CD4-positive, CD25-positive, alpha-beta regulatory T cell (primary cell): ENCODE data around the gene TRIL. TPM values are rescaled to one million over a fixed set of nuclear protein-coding genes. Genes with fewer than 3 reads are reported as not detected.

ENCODE experiments used
- ATAC-seq, 2 donors: fragments of 150-1000 bp; cut with Tn5 transposase; one replicate each; pipeline ENCODE4 v1.10.0; 2021; ENCODE audit warnings: low read depth in 2 of 2, moderate number of reproducible peaks in 2 of 2, moderate library complexity in 1 of 2
- DNase-seq, 3 donors: peaks; one replicate each; pipeline versions ENCODE4 v3.0.0 to v3.0.0-alpha.2; 2012 to 2022; ENCODE audit warnings: mixed read lengths in 1 of 3
- H3K27ac ChIP-seq: one replicate; pipeline ENCODE4 v1.7.0; 2013; ENCODE audit warnings: mild to moderate bottlenecking, low read length; ENCODE audit not compliant: insufficient read depth, poor library complexity, severe bottlenecking
- H3K27me3 ChIP-seq: one replicate; pipeline ENCODE4 v1.7.0; 2013; ENCODE audit warnings: low read length; ENCODE audit not compliant: control insufficient read depth, insufficient read depth
- H3K36me3 ChIP-seq: one replicate; pipeline ENCODE4 v1.7.0; 2013; ENCODE audit warnings: mild to moderate bottlenecking, low read length, moderate library complexity; ENCODE audit not compliant: control insufficient read depth, insufficient read depth
- H3K4me1 ChIP-seq: 2 replicates; pipeline ENCODE4 v1.7.0; 2013; ENCODE audit warnings: mild to moderate bottlenecking, low read length; ENCODE audit not compliant: insufficient read depth, control insufficient read depth, poor library complexity, severe bottlenecking
- H3K4me3 ChIP-seq: one replicate; pipeline ENCODE4 v1.7.0; 2013; ENCODE audit warnings: low read depth, mild to moderate bottlenecking, low read length, moderate library complexity
- H3K9me3 ChIP-seq, 2 experiments: 1 replicate in 1 of 2; 2 replicates in 1 of 2; pipeline ENCODE4 v1.7.0; 2013; ENCODE audit warnings: low read length in 2 of 2, mild to moderate bottlenecking in 1 of 2, moderate library complexity in 1 of 2; ENCODE audit not compliant: control insufficient read depth in 2 of 2
- H3K27ac Mint-ChIP-seq, 3 donors: one replicate each; pipeline ENCODE4 v1.8.0; 2020 to 2022; ENCODE audit warnings: mild to moderate bottlenecking in 3 of 3, mixed read lengths in 3 of 3, moderate library complexity in 2 of 3
- H3K27me3 Mint-ChIP-seq: one replicate; pipeline ENCODE4 v1.8.0; 2022; ENCODE audit warnings: mild to moderate bottlenecking, mixed read lengths
- H3K36me3 Mint-ChIP-seq: one replicate; pipeline ENCODE4 v1.8.0; 2020; ENCODE audit warnings: mixed read lengths
- H3K4me1 Mint-ChIP-seq, 4 donors: one replicate each; pipeline ENCODE4 v1.8.0; 2020 to 2022; ENCODE audit warnings: mixed read lengths in 4 of 4, mild to moderate bottlenecking in 1 of 4
- H3K4me3 Mint-ChIP-seq, 4 donors: one replicate each; pipeline ENCODE4 v1.8.0; 2020 to 2022; ENCODE audit warnings: mild to moderate bottlenecking in 4 of 4, mixed read lengths in 4 of 4, moderate library complexity in 3 of 4
- H3K9me3 Mint-ChIP-seq, 7 donors: one replicate each; pipeline ENCODE4 v1.8.0; 2020 to 2022; ENCODE audit warnings: mixed read lengths in 7 of 7, mild to moderate bottlenecking in 3 of 7, moderate library complexity in 2 of 7
- polyA plus RNA-seq, 4 donors: library from polyadenylated mRNA; unstranded; fragments of 300-500 nt; fragmentation: Illumina TruSeq; gene quantifications; one replicate each; pipeline ENCODE4 v1.2.3, GENCODE V29; 2021
- total RNA-seq: library from RNA; stranded (reverse); gene quantifications from one replicate; pipeline ENCODE4 v1.2.3, GENCODE V29; 2022

The TRIL gene
- not detected for total RNA-seq
- not detected for polyA plus RNA-seq

GRCh38 chr7:28958235-28958979 lies at the start of gene TRIL:
Gene TRIL, minus strand, starts transcription at chr7:28958330. Its CDS starts 284 bp downstream, at chr7:28958046.
- Mint-ChIP-seq H3K27me3 (peaks cover 59% of the 10 kb centered on the region), H3K27ac (no peak within 1 kb of the TSS), H3K36me3 (no peaks in the 10 kb centered on the region), H3K9me3 (no peaks in the 10 kb centered on the region), H3K4me1 (peaks cover 0 to 11% (median 0%) of the 10 kb centered on the region in 4 donors), H3K4me3 (peak within 1 kb of the TSS in 3 of 4 donors; percentile 19 to 47 (median 38))
- no peaks in the 10 kb centered on the region for H3K36me3 ChIP-seq
- peaks cover 9% of the 10 kb centered on the region for H3K27me3 ChIP-seq
- no peak for ATAC-seq
- H3K9me3 ChIP-seq: no peaks in the 10 kb centered on the region
- peaks cover 9% of the 10 kb centered on the region for H3K4me1 ChIP-seq
- no peak within 1 kb of the TSS for H3K4me3 ChIP-seq
- H3K27ac ChIP-seq: no peak within 1 kb of the TSS
- peak in 1 of 3 donors; percentile 6 for DNase-seq

- H3K4me3 ChIP-seq: no peak overlapping the region
- no peaks in the 10 kb centered on the region for H3K9me3 ChIP-seq
- no peak overlapping the region for H3K4me3 Mint-ChIP-seq
- no peaks in the 10 kb centered on the region for H3K4me1 ChIP-seq
- ATAC-seq (no peak), DNase-seq (no peak)
- no peaks in the 10 kb centered on the region for H3K4me1 Mint-ChIP-seq
- H3K27me3 Mint-ChIP-seq: peaks cover 4% of the 10 kb centered on the region
- H3K9me3 Mint-ChIP-seq: peaks cover 0 to 2% (median 0%) of the 10 kb centered on the region in 7 donors
- H3K27ac ChIP-seq: no peak overlapping the region
- H3K36me3 ChIP-seq: no peaks in the 10 kb centered on the region
- H3K27me3 ChIP-seq: no peaks in the 10 kb centered on the region
- H3K27ac Mint-ChIP-seq: no peak overlapping the region
- H3K36me3 Mint-ChIP-seq: no peaks in the 10 kb centered on the region
Measured at GRCh38 chr7:29007127-29007526, 49.0 kb upstream of the TRIL start.

- no peak for DNase-seq
- Mint-ChIP-seq H3K4me3 (no peak overlapping the region), H3K27me3 (peaks cover 4% of the 10 kb centered on the region), H3K4me1 (no peaks in the 10 kb centered on the region), H3K27ac (no peak overlapping the region), H3K9me3 (peaks cover 0 to 2% (median 0%) of the 10 kb centered on the region in 7 donors), H3K36me3 (no peaks in the 10 kb centered on the region)
- H3K4me3 ChIP-seq: no peak overlapping the region
- H3K27ac ChIP-seq: no peak overlapping the region
- no peaks in the 10 kb centered on the region for H3K27me3 ChIP-seq
- H3K36me3 ChIP-seq: no peaks in the 10 kb centered on the region
- no peaks in the 10 kb centered on the region for H3K9me3 ChIP-seq
- ATAC-seq: no peak
- no peaks in the 10 kb centered on the region for H3K4me1 ChIP-seq
Measured at GRCh38 chr7:29005829-29006228, 47.7 kb upstream of the TRIL start.

GRCh38 chr7:29005406-29005805 lies 47.3 kb upstream of the TRIL start:
- Histone ChIP-seq H3K9me3 (no peaks in the 10 kb centered on the region), H3K4me3 (no peak overlapping the region), H3K36me3 (no peaks in the 10 kb centered on the region), H3K27ac (no peak overlapping the region), H3K4me1 (no peaks in the 10 kb centered on the region), H3K27me3 (no peaks in the 10 kb centered on the region)
- Mint-ChIP-seq H3K36me3 (no peaks in the 10 kb centered on the region), H3K4me3 (no peak overlapping the region), H3K27me3 (peaks cover 4% of the 10 kb centered on the region), H3K9me3 (peaks cover 0 to 2% (median 0%) of the 10 kb centered on the region in 7 donors), H3K27ac (no peak overlapping the region), H3K4me1 (no peaks in the 10 kb centered on the region)
- DNase-seq: no peak
- no peak for ATAC-seq

GRCh38 chr7:29003703-29004102 lies 45.6 kb upstream of the TRIL start:
- Mint-ChIP-seq H3K4me1 (no peaks in the 10 kb centered on the region), H3K27ac (no peak overlapping the region), H3K4me3 (no peak overlapping the region), H3K9me3 (peaks cover 0 to 3% (median 1%) of the 10 kb centered on the region in 7 donors), H3K36me3 (no peaks in the 10 kb centered on the region), H3K27me3 (peaks cover 4% of the 10 kb centered on the region)
- no peaks in the 10 kb centered on the region for H3K9me3 ChIP-seq
- H3K27ac ChIP-seq: no peak overlapping the region
- no peak overlapping the region for H3K4me3 ChIP-seq
- no peak for ATAC-seq
- DNase-seq: no peak
- no peaks in the 10 kb centered on the region for H3K36me3 ChIP-seq
- no peaks in the 10 kb centered on the region for H3K27me3 ChIP-seq
- H3K4me1 ChIP-seq: no peaks in the 10 kb centered on the region

GRCh38 chr7:29000717-29001076 lies 42.6 kb upstream of the TRIL start:
- Mint-ChIP-seq H3K27ac (no peak overlapping the region), H3K36me3 (no peaks in the 10 kb centered on the region), H3K27me3 (peaks cover 4% of the 10 kb centered on the region), H3K4me3 (no peak overlapping the region), H3K4me1 (no peaks in the 10 kb centered on the region), H3K9me3 (peaks cover 0 to 3% (median 0%) of the 10 kb centered on the region in 7 donors)
- no peaks in the 10 kb centered on the region for H3K9me3 ChIP-seq
- H3K4me3 ChIP-seq: no peak overlapping the region
- no peak for ATAC-seq
- H3K27ac ChIP-seq: no peak overlapping the region
- H3K4me1 ChIP-seq: no peaks in the 10 kb centered on the region
- no peaks in the 10 kb centered on the region for H3K36me3 ChIP-seq
- no peaks in the 10 kb centered on the region for H3K27me3 ChIP-seq
- no peak for DNase-seq

- no peaks in the 10 kb centered on the region for H3K36me3 ChIP-seq
- H3K4me3 Mint-ChIP-seq: no peak overlapping the region
Measured at GRCh38 chr7:28999895-29000716, 42.0 kb upstream of the TRIL start.

More at GRCh38 chr7:28999895-29000716, 42.0 kb upstream of the TRIL start:
- H3K27ac ChIP-seq: no peak overlapping the region
- no peaks in the 10 kb centered on the region for H3K4me1 ChIP-seq
- H3K36me3 Mint-ChIP-seq: no peaks in the 10 kb centered on the region
- H3K4me3 ChIP-seq: no peak overlapping the region
- no peaks in the 10 kb centered on the region for H3K4me1 Mint-ChIP-seq
- no peaks in the 10 kb centered on the region for H3K9me3 ChIP-seq
- no peak for ATAC-seq
- peaks cover 0 to 3% (median 0%) of the 10 kb centered on the region in 7 donors for H3K9me3 Mint-ChIP-seq
- H3K27me3 ChIP-seq: no peaks in the 10 kb centered on the region
- no peaks in the 10 kb centered on the region for H3K27me3 Mint-ChIP-seq
- no peak overlapping the region for H3K27ac Mint-ChIP-seq
- DNase-seq: no peak
